Central memory CD4-positive, alpha-beta T cell (primary cell): ENCODE results near the gene CFD.
"Not testable (repeated sequence)": the region's sequence is repeated elsewhere in the genome, so short reads cannot be mapped to it uniquely, and the experiment has no call there.

Experiments used
- DNase-seq: peaks from one replicate; pipeline ENCODE4 v3.0.0; 2022
- total RNA-seq, 3 experiments: gene quantifications; one replicate each; lab custom pipeline; 2026; lab: John Stamatoyannopoulos, UW

Gene CFD
- 0.32 to 3.7 (median 0.60) reads per million in 3 experiments for total RNA-seq

DNA sequence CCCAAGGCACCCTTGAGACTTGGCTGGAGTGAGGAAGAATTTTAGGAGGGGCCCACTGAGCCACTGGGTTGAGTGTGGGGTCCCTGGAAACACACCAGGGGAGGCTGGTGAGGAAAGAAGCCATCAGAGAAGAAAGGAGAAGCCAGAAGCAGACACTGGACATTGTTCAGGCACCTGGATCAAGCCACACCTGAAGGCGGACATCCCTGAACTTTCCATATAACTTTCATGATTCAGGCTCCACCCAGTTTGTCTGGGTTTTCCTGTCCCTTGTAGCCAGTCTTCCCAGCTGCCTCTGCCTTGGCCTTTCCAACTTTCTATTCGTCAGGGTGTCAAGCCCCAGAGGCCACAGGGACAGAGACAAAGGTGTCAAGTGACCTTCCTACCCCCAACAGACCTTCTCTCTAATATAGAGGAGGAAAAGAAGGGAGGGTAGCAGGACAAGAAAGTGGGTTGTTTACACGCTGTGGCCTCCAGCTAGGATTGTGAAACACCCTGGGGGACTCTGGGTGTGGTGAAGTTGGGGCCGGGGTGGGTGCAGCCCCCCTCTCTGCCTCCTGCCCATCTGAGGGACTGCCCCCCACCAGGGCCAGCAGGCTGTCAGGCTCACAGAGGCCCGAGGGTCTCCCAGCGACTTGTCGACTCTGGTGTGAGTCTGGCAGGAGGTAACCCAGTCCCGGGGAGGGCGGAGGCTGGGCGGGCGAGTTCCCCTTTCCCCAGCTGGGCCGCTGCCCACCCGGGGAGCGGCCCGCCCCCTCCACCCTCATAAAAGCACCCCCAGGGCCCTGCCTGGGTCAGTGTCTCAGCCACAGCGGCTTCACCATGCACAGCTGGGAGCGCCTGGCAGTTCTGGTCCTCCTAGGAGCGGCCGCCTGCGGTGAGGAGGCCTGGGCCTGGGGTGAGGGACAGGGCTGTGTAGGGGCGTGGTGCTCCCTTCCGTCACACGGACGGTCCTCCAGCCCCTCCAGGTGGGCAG, at the start of gene CFD:
TSS of gene CFD (plus strand) at position 797 of the 976 bp plus-strand sequence. CDS start at position 823, 26 bp downstream.
- DNase-seq: no peak

GRCh38 chr19:810077-810855, 49.2 kb upstream of the CFD start:
- no peak for DNase-seq

DNA sequence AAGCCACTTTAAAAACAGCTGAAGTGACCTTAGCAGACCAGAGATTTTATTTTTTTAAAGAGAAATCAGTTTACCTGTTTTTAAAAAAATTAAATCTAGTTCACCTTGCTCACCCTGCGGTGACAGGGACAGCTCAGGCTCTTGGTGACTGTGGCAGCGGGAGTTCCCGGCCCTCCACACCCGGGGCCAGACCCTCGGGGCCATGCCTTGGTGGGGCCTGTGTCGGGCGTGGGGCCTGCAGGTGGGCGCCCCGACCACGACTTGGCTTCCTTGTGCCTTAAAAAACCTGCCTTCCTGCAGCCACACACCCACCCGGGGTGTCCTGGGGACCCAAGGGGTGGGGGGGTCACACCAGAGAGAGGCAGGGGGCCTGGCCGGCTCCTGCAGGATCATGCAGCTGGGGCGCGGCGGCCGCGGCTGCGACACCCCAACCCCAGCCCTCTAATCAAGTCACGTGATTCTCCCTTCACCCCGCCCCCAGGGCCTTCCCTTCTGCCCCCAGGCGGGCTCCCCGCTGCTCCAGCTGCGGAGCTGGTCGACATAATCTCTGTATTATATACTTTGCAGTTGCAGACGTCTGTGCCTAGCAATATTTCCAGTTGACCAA, 48.5 kb upstream of the CFD start:
- no peak for DNase-seq

- DNase-seq: no peak
These were observed 47.9 kb upstream of the CFD start for GRCh38 chr19:811506-812048.

GRCh38 chr19:812049-812746, 47.3 kb upstream of the CFD start:
- no peak for DNase-seq

DNA sequence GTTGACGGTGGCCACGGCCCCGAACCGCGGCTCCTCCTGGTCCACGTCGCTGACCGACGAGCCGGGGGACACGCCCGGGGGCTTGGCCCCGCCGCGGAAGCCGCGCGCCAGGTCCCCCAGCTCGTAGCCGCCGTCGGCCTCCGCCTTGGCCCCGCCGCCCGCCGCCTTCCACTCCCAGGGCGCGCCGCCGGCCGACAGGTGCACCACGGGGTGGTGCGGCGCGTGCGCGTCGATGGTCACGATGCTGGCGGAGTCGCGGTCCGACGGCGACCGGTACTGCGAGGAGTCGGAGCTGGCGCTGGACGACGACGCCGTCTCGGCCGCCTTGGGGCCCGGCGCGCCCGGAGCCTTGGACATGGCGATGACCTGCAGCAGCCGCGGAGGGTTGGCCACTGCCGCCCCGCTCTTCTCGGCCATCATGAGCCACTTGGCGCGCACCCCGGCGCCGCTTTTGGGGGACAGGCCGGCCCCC, 46.7 kb upstream of the CFD start:
- no peak for DNase-seq

GRCh38 chr19:813219-814151, 46.0 kb upstream of the CFD start:
- no peak for DNase-seq

DNA sequence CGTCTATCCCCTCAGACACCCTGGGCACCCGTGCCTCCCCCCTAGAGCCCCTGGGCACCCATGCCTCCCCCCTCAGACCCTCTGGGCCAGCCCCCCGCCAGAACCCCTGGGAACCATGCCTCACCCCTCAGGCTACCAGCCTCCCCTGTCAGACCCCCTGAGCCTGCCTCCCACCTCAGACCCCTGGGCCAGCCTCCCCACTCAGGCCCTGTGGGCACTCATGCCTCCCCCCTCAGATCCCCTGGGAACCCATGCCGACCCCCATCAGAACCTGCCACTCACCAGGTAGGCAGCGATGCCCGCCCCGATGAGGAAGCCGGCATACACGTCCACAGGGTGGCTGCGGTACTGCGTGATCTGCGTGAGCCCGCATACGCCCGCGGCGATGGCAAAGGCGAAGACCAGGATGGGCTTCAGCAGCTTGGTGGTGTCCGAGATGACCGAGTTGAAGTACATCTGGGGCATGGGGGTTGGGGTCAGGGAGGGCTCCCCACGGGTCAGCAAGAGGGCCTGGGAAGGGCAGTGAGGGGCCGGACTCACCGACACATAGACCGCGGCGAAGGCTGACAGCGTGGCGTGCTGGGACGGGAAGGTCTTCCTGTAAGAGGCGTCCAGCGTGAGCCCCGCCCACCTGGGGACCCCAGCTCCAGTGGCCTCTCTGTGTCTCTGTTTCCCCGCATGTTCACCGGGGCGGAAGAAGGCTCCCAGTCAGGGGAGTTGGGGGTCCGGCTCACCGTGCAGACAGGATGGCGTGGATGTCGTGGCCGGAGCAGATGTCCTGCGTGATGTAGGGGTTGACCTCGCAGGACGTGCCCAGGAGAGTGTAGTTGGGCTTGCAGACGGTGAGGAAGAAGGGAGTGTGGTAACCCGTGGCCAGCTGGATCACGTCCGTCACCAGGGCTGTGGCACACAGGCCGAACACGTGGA, 45.0 kb upstream of the CFD start:
- DNase-seq: no peak

DNA sequence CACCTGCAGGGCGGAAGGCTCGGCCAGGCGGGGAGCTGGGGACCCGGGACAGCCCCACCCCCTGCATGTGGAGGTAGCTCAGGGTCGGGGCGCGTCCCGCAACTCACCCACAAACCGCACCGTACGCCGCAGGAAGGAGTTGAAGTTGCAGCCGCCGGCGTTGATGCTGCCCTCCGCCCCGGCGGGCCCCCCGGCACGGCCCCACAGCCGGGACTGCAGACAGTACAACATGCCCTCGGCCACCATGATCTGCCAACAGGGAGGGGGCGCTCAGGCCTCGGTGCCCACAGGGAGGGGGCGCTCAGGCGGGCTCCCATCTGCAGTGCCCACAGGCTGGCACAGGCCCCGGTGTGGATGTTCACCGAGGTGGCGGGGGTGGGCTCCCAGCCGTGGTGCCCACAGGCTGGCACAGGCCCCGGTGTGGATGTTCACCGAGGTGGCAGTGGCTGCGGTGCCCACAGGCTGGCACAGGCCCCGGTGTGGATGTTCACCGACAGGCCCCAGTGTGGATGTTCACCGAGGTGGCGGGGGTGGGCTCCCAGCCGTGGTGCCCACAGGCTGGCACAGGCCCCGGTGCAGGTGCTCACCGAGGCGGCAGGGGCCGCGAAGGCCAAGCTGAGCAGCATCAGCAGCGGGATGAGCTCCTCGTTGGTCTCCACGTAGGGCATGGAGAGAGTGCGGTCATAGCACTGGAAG, 44.2 kb upstream of the CFD start:
- no peak for DNase-seq

DNA sequence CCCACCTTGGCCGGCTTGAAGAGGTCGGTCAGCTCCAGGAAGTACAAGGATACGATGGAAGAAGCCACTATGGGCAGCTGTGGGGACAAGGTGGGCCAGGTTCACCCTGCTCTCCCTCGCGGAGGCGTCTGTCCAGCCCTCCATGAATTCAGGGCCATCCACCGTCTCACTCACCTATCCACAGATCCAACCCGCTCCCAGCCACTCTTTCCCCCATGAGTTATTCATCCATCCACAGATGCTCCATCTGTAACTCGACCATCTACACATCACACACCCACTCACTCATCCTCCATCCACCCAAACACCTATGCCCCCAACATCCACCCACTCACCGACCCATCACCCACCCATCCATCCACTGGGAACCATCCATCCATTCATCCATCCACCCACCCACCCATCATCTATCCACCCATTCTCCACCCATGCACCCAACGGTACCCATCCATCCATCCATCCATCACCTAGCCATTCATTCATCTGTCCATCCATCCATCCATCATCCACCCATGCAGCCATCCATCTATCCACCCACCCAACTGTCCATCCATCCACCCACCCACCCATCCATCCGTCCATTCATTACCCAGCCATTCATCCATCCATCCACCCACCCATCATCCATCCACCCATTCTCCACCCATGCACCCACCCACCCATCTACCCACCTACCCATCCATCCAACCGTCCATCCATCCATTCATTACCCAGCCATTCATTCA, 43.5 kb upstream of the CFD start:
- no peak for DNase-seq

- DNase-seq: no peak
These were observed 43.0 kb upstream of the CFD start for GRCh38 chr19:816500-816857.

DNA sequence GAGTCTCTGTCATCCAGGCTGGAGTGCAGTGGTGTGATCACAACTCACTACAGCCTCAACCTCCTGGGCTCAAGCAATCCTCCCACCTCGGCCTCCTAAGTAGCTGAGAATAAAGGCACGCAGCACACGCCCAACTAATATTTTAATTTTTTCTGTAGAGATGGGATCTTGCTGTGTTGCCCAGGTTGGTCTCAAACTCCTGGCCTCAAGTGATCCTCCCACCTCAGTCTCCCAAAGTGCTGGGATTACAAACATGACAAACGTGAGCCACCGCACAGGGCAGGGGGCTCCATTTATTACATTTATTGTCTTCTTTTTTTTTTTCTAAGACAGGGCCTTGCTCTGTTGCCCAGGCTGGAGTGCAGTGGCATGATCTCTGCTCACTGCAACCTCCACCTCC, 39.3 kb upstream of the CFD start:
- not testable (repeated sequence) for DNase-seq

- DNase-seq: no peak
These were observed 38.1 kb upstream of the CFD start for GRCh38 chr19:821231-821824.

GRCh38 chr19:821825-822503, 37.5 kb upstream of the CFD start, which contains the start of gene PLPPR3:
Gene PLPPR3 (minus strand): TSS chr19:821955. CDS start chr19:821559, 396 bp downstream.
- DNase-seq: no peak

- no peak for DNase-seq
These were observed 35.8 kb upstream of the CFD start for GRCh38 chr19:823565-824121.

- no peak for DNase-seq
These were observed 34.6 kb upstream of the CFD start for GRCh38 chr19:824885-825284.
